NCI-H526 (cell line): ENCODE measurements around the gene EP400.
"Not testable (repeated sequence)": the region's sequence is repeated elsewhere in the genome, so short reads cannot be mapped to it uniquely, and the experiment has no call there.

Experiments
- DNase-seq, 2 experiments: peaks; one replicate each; lab custom pipeline; 2025; lab: John Stamatoyannopoulos, UW

Gene EP400

GRCh38 chr12:131950182-131950913 lies 606 bp downstream of the EP400 start:
- peak in 1 of 2 experiments; percentile 59 for DNase-seq

- not testable (repeated sequence) for DNase-seq
These were observed 4.1 kb downstream of the EP400 start for GRCh38 chr12:131953810-131954209.

GRCh38 chr12:131954460-131954859 lies 4.7 kb downstream of the EP400 start:
- DNase-seq, result not testable (repeated sequence)

DNA sequence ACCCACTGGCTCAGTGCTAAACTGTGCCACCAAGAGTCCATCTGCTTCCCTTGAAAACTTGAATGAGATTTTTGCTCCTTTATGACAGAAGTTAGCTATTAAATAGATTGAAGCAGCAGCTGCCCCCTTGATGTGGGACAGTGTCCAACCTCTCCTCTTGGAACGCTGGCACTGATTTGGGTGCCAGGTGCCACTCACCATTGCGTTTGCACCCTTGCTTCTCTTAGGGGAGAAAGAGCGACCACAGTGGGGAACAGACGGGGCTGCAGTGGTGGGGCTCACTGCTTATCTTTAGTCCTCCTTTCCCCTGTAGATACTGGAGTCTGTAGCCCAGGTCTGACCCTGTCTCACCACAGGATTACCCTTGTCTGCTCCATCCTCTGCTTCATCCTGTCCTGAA lies 9.4 kb downstream of the EP400 start:
- DNase-seq, result no peak

DNA sequence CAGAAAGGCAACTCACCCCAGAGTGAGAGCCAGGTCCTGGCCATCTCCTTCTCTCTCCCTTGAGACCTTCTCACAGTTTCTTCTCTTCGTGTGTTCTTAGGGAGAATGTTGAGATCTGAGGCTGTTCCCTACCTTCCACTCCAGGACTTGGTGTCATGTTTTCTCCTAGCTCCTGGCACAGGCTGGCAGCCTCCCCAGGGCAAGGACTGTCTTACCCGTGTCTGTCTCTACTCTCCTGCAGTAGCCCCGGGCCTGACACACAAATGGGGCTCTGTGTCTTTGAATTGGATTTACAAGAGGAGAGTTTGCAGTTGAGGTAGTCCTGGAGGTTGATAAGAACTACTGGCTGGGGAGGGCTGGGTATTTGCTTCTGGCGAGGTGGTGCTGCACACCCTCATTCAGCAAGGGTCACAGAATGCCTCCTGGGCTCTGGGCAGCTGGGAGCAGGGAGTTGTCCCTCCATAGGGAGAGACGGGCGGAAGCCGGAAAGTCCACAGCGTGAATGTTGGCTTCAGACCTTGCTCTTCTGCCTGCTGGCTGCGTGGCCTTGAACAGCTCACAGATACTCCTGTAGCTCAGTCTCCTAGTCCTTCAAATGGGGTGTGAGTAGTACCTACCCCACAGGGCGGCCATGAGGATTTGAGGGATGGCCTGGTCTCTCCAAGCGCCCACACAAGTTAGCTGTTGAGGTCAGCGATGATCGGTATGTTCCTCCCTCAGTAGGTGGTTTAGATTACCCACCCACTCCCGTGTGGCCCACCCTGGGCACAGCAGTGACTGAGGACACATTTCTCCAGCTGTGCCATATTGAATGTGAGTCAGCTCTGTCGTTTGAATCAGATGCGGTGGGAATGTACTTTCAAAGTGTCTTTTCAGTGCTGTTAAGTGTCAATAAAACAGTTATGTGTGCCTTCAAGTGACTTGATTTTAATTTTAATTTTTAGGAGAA lies 10.2 kb downstream of the EP400 start:
- no peak for DNase-seq

DNA sequence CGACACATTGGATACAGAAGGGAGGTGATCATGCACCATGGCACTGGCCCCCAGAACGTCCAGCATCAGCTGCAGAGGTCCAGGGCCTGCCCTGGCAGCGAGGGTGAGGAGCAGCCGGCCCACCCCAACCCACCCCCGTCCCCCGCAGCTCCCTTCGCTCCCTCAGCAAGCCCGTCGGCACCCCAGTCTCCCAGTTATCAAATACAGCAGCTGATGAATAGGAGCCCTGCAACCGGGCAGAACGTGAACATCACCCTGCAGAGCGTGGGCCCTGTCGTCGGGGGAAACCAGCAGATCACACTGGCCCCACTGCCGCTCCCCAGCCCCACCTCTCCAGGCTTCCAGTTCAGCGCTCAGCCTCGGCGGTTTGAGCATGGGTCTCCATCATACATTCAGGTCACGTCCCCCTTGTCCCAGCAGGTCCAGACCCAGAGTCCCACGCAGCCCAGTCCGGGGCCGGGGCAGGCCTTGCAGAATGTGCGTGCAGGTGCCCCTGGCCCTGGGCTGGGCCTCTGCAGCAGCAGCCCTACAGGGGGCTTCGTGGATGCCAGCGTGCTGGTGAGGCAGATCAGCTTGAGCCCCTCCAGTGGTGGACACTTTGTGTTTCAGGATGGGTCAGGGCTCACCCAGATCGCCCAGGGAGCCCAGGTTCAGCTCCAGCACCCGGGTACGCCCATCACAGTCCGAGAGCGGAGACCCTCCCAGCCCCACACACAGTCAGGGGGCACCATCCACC lies 11.0 kb downstream of the EP400 start:
- not testable (repeated sequence) for DNase-seq

- not testable (repeated sequence) for DNase-seq
These were observed 11.6 kb downstream of the EP400 start for GRCh38 chr12:131961328-131961727.

GRCh38 chr12:131962069-131962468 lies 12.3 kb downstream of the EP400 start:
- no peak for DNase-seq

GRCh38 chr12:131963381-131963780 lies 13.6 kb downstream of the EP400 start:
- DNase-seq, result no peak

GRCh38 chr12:131965073-131965472 lies 15.3 kb downstream of the EP400 start:
- DNase-seq, result no peak

- DNase-seq, result no peak
These were observed 21.5 kb downstream of the EP400 start for GRCh38 chr12:131971226-131971625.

- no peak for DNase-seq
These were observed 25.5 kb downstream of the EP400 start for GRCh38 chr12:131975228-131975627.

GRCh38 chr12:131979606-131980005 lies 29.9 kb downstream of the EP400 start:
- DNase-seq, result no peak

- no peak for DNase-seq
These were observed 30.5 kb downstream of the EP400 start for GRCh38 chr12:131980263-131980662.

DNA sequence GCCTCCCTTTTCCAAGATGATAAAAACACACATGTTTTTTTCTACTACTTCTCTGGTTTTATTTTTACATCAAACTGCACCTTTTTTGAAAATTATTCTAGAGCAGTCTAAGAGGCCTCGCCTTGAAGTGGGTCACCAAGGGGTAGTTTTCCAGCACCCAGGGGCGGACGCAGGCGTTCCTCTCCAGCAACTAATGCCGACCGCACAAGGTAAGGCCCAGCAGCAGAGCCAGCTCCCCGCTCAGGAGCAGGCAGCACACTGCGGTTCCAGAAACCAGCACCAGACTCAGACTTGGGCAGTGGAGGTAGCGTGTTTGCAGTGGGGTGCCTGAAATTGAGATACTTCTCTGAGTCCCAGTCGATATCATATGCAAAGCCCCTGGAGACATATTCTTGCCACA lies 31.6 kb downstream of the EP400 start:
- no peak for DNase-seq

- DNase-seq, result no peak
These were observed 32.3 kb downstream of the EP400 start for GRCh38 chr12:131982041-131982440.

- no peak for DNase-seq
These were observed 33.3 kb downstream of the EP400 start for GRCh38 chr12:131983026-131983425.

DNA sequence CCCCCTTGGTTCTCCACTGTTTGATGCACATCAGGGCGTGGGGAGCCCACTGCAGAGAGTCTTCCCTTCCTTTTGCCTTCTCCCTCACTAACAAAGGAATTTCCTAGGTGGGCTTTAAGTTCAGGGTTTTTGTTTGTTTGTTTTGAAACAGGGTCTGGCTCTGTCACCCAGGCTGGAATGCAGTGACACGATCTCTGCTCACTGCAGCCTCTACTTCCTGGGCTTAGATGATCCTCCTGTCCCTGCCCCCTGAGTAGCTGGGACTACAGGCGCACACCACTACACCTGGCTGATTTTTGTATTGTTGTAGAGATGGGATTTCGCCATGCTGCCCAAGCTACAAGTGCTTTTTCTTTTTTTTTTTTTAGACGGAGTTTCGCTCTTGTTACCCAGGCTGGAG lies 33.8 kb downstream of the EP400 start:
- DNase-seq, result no peak

DNA sequence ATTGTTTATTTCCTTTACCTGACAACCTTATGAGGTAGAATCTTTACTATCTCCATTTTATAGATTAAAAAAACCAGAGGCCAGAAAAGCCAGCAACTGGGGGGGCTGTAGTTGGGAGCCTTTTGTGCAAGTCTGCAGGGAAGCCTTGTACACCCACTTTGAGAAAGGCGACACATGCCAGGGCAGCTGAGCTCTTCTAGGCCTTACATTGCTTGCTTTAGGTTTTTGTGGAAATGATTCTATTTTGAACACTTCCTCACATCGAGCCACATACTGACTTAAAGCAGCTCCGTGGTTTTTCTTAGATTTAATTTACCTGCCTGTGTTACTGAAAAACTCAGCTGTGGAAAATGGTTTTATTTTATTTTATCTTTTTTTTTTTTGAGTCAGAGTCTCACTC lies 34.6 kb downstream of the EP400 start:
- DNase-seq, result no peak

DNA sequence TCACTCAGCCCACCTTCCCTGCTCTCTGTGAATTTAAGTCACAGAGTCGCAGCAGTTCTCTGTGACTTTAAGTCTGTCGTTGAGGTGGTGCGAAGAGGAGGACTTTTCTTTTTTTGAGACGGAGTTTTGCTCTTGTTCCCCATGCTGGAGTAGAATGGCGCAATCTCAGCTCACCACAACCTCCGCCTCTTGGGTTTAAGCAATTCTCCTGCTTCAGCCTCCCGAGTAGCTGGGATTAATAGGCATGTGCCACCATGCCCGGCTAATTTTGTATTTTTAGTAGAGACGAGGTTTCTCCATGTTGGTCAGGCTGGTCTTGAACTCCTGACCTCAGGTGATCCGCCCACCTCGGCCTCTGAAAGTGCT lies 35.8 kb downstream of the EP400 start:
- DNase-seq, result not testable (repeated sequence)

DNA sequence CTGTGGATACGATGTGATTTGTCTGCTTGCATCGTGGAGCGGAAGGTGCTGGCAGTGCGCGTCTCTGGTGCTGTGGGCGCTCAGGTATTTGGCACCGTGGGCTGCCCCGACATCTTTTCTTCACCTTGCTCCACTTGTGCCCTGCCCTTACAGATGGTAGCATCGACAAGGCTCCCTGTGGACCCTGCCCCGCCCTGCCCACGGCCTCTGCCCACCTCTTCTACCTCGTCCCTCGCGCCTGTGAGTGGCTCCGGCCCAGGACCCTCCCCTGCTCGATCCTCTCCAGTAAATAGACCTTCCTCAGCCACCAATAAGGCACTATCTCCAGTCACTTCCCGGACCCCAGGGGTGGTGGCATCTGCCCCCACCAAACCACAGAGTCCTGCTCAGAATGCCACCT lies 36.6 kb downstream of the EP400 start:
- no peak for DNase-seq

- no peak for DNase-seq
These were observed 37.2 kb downstream of the EP400 start for GRCh38 chr12:131986910-131987309.
